Esophagus (tissue), 2 donors: ENCODE measurements around the gene TP73. TPM values are rescaled to one million over a fixed set of nuclear protein-coding genes. Genes with fewer than 3 reads are reported as not detected.

Experiments used
- H3K27ac ChIP-seq, 2 donors: one replicate each; pipeline ENCODE4 v1.5.1; 2013; ENCODE audit warnings: low read depth in 2 of 2, mild to moderate bottlenecking in 2 of 2, inconsistent platforms in 1 of 2, low read length in 1 of 2, moderate library complexity in 1 of 2
- H3K27me3 ChIP-seq, 2 donors: one replicate each; pipeline ENCODE4 v1.6.1; 2013; ENCODE audit warnings: low read length in 2 of 2, control low read depth in 1 of 2, mild to moderate bottlenecking in 1 of 2; ENCODE audit not compliant: insufficient read depth in 2 of 2, control insufficient read depth in 1 of 2
- H3K36me3 ChIP-seq, 2 donors: one replicate each; pipeline ENCODE4 v1.6.1; 2013; ENCODE audit warnings: low read length in 1 of 2; ENCODE audit not compliant: control insufficient read depth in 2 of 2, insufficient read depth in 2 of 2
- H3K4me1 ChIP-seq, 2 donors: one replicate each; pipeline ENCODE4 v1.6.1; 2013; ENCODE audit warnings: low read length in 1 of 2; ENCODE audit not compliant: control insufficient read depth in 2 of 2, insufficient read depth in 2 of 2
- H3K4me3 ChIP-seq, 2 donors: one replicate each; pipeline ENCODE4 v1.5.1; 2013; ENCODE audit warnings: low read length in 2 of 2, mild to moderate bottlenecking in 2 of 2, low read depth in 1 of 2, moderate library complexity in 1 of 2
- H3K9me3 ChIP-seq, 2 donors: one replicate each; pipeline ENCODE4 v1.6.1; 2013; ENCODE audit warnings: mild to moderate bottlenecking in 2 of 2, low read depth in 1 of 2, low read length in 1 of 2, moderate library complexity in 1 of 2; ENCODE audit not compliant: control insufficient read depth in 2 of 2, insufficient read depth in 1 of 2
- WGBS, 2 donors: extraction: QIAGEN DNeasy Blood & Tissue Kit; methylation state at CpG; one replicate each; pipeline ENCODE4 v1.1.7; 2013; 5-methylcytosine and 5-hydroxymethylcytosine counted together
- polyA plus RNA-seq, 2 donors: library from polyadenylated mRNA; stranded (reverse); fragments of 200-250 nt; gene quantifications; one replicate each; pipeline ENCODE4 v1.2.3, GENCODE V29; 2013
- donor health status: healthy with polysubstance abuse.
- donor health status: Bipolar disorder and iron deficiency.

The TP73 gene
- polyA plus RNA-seq, 2 donors = 3.5 to 6.0 TPM

DNA sequence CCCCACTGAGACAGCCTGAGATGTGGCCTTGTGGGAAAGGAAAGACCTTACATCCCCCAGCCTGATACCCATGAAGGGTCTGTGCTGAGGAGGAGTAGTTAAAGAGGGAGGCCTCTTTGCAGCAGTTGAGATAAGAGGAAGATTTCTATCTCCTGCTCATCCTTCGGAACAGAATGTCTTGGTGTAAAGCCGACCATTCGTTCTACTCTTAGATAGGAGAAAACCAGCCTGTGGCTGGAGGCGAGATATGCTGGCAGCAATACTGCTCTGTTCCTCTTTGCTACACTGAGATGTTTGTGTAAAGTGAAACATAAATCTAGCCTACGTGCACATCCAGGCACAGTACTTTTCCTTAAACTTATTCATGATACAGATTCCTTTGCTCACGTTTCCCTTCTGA, 98.4 kb downstream of the TP73 start:
- Histone ChIP-seq H3K27ac (no peak overlapping the region), H3K9me3 (no peaks in the 10 kb centered on the region), H3K36me3 (no peaks in the 10 kb centered on the region), H3K27me3 (no peaks in the 10 kb centered on the region), H3K4me3 (no peak overlapping the region), H3K4me1 (peaks cover 4 to 6% of the 10 kb centered on the region in 2 donors)
- 63 to 72% methylated on average over 6 of the region's 6 CpGs for WGBS, 2 donors

DNA sequence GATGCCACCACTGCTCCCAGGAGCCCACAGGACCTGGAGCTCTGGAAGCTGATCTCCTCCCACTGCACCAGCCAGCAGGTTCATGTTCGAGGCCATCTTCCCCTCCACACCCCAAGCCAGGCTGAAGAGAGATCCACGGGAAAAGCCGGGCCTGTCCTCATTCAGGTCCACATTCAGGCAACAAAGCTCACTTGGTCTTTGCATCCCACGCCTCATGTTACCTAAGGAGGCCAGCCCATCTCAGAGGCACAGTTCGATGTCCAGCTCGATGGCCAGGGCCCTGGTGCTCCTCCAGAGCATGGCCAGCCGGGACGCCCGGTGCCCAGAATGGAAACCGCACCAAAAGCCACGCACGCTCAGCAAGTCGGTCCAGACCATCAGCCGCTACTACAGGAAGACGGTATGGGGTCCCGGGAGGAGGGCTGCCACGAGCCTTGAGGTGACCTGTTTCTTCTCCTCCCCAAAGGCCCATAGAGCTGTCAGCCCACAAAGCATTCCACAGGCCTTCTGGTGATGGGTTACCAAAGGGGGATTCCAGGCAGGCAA, 100.2 kb downstream of the TP73 start, which contains the start of gene CCDC27:
CCDC27 (plus strand) TSS at position 51 of the 546 bp plus-strand sequence; CDS start at position 83, 32 bp downstream.
- no peak within 1 kb of the TSS for H3K27ac ChIP-seq
- H3K36me3 ChIP-seq = no peaks in the 10 kb centered on the region
- 88 to 91% methylated on average over 17 of the region's 17 CpGs for WGBS, 2 donors
- no peak within 1 kb of the TSS for H3K4me3 ChIP-seq
- H3K9me3 ChIP-seq = no peaks in the 10 kb centered on the region
- no peaks in the 10 kb centered on the region for H3K27me3 ChIP-seq
- peaks cover 3 to 4% of the 10 kb centered on the region in 2 donors for H3K4me1 ChIP-seq

DNA sequence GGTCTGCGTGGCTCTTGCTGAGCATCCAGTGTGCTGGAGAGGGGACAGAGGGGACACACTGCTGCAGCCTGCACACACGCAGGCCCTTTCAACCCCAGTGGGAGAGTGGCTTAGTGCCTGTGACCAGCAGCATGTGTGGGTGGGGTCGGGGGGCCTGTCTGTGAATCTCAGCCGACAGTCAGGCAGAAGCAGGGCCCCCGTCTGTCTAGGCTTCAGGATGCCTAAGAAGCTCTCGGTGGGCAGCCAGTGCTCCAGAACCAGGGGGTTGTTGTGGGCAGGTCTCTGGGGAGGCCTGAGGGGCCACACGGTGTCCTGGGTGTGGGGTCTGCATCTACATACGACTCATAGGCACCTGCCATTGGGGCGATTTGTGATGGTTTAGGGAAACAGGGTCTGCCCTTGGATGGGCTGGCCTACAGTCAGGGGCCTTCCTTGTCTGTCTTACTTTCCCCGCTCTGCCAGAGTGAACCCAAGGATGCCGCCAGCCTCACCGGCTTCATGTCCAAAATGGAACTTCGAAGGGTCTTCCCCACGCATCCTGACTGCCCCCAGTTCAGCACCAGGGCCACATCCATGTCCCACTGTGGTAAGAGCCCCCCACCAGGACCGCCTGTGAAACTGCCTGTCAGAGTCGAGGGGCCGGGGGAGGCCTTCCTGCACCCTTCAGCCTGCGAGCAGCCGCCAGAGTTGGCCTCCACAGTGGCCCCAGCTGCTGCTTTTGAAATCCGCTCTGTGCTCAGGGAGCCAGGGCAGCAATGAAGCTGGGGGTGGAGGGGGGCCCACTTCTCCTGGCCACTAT, 101.5 kb downstream of the TP73 start:
- no peaks in the 10 kb centered on the region for H3K9me3 ChIP-seq
- no peaks in the 10 kb centered on the region for H3K4me1 ChIP-seq
- H3K4me3 ChIP-seq = no peak overlapping the region
- 86 to 87% methylated on average over 20 of the region's 20 CpGs for WGBS, 2 donors
- no peak overlapping the region for H3K27ac ChIP-seq
- H3K27me3 ChIP-seq = no peaks in the 10 kb centered on the region
- no peaks in the 10 kb centered on the region for H3K36me3 ChIP-seq

DNA sequence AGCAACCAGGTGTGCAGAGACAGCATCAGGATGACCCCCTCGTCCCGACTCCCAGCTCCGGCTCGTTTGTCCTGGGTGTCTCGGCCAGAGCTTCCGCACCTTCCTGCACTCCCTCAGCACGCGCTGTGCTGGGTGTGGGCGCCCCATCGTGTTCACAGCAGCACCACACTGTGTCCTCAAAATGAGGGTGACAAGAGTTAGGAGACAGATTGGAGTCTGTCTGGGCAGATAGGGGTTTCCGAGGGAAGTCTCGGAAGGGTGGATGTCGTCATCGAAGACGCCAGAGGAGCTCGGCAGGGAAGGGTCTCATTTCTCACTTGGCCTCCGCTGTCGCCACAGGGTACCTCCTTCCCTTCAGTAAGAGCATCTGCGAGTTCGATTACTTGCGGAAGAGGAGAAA, 104.1 kb downstream of the TP73 start:
- H3K27me3 ChIP-seq = no peaks in the 10 kb centered on the region
- no peaks in the 10 kb centered on the region for H3K4me1 ChIP-seq
- 79 to 83% methylated on average over 21 of the region's 21 CpGs for WGBS, 2 donors
- H3K27ac ChIP-seq = no peak overlapping the region
- H3K4me3 ChIP-seq = no peak overlapping the region
- H3K36me3 ChIP-seq = no peaks in the 10 kb centered on the region
- H3K9me3 ChIP-seq = peaks cover 0 to 3% of the 10 kb centered on the region in 2 donors

DNA sequence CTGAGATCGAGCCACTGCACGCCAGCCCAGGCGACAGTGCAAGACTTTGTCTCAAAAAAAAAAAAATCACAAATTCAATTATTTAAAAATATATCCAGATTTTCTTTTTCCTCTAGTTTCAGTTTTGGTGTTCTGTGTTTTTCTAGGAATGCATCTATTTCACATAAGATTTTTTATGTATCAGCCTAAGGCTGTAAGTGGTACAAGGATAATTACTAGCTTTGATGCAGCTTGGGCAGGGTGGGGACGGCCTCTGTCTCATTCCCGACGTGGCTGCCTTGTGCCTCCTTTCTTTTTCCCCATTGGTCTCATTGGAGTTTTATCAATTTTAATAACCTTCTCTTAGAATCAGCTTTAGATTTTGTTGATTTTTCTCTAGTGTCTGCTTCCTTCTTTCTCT, 106.8 kb downstream of the TP73 start:
- H3K4me1 ChIP-seq = no peaks in the 10 kb centered on the region
- no peaks in the 10 kb centered on the region for H3K27me3 ChIP-seq
- no peak overlapping the region for H3K4me3 ChIP-seq
- no peaks in the 10 kb centered on the region for H3K36me3 ChIP-seq
- H3K27ac ChIP-seq = no peak overlapping the region
- H3K9me3 ChIP-seq = peaks cover 0 to 3% of the 10 kb centered on the region in 2 donors
- 75 to 78% methylated on average over 6 of the region's 6 CpGs for WGBS, 2 donors

DNA sequence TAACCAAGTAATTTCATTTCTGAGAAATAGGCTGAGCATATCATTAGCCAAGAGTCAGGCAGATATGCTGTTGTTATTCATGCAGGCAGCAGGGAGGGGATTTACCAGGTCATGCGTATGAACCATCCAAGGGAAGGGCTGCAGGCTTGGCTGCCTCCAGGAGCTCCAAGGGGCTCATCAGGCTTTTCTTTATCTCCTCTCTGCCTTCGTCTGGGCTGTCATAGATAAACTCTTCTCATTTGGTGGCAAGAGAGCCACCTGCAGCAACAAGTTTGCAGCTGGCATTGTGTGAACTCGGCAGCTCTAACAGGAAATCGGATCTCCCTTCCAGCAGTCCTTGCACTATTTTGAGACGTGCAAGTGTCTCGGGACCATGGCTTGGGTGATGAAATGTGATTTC, 107.5 kb downstream of the TP73 start:
- Histone ChIP-seq H3K9me3 (peaks cover 0 to 3% of the 10 kb centered on the region in 2 donors), H3K4me1 (no peaks in the 10 kb centered on the region), H3K36me3 (no peaks in the 10 kb centered on the region), H3K4me3 (no peak overlapping the region), H3K27me3 (no peaks in the 10 kb centered on the region), H3K27ac (no peak overlapping the region)
- WGBS, 2 donors = 49 to 68% methylated on average over 6 of the region's 6 CpGs

DNA sequence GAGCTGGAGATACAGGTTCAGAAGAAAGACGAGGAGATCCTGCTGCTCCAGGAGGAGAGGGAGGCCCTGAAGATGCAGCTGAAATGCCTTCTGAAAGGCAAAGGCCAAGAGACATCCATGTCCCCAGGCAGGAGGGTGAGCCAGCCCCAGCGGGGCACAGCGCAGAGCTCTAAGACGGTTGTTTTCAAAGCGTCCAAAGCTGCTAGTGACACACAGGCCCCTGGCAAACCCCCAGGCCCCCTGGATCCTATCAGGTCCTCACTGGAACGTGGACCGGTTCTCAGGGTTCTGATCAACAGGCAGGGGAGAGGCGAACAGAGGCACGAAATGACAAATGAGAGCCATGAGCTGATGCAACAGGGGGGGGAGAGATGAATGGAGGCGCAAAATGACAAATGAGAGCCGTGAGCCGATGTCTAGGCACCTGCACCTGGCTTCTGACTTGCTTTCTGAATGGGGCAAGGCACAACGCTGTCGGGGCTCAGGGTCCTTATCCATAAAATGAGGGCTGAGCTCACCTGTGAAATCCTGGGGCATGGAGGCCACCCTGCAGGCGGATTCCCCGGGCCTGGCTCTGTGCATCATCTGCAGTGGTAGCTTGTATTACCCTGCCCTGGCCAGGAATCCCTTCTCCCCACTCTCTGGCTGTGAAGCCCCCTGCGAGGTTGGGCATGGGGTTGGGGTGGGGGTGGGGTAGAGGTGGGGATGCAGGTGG, 109.1 kb downstream of the TP73 start:
- H3K27ac ChIP-seq = no peak overlapping the region
- no peaks in the 10 kb centered on the region for H3K4me1 ChIP-seq
- 81 to 83% methylated on average over 17 of the region's 17 CpGs for WGBS, 2 donors
- H3K4me3 ChIP-seq = no peak overlapping the region
- no peaks in the 10 kb centered on the region for H3K27me3 ChIP-seq
- peaks cover 0 to 3% of the 10 kb centered on the region in 2 donors for H3K9me3 ChIP-seq
- H3K36me3 ChIP-seq = no peaks in the 10 kb centered on the region

DNA sequence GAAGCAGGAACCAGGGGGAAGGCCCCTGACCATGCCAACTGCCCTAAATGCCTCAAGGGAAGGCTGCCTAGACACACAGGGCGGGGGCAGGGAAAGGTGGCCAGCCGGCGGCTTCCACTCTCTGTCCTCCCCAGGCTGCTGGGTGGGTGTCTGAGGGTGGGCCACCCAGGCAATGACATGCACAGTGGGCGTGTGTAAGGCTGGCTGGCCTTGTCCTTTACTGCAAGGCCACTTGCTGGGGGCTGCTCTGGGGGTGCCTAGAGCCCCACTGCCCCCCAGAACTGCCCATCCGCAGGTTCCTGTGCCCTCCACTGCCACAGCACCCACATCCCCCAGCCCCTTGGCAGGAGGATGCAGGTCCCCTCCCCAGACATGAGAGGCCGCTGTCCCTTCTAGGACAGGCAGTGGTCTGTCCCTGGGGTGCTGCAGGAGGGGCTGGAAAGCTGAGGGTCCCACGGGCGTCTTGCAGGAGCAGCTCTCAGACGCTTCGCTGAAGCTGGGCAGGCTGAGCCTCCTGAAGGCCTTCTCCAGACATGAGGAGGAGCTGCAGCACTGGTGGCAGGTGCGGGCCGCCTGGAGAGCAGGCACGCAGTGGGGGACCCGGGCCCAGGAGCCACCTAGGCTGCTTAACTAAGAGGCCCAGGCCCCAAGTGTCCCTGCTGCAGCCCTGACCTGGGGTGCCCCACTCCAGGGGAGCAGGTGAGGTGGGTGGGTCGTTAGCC, 110.0 kb downstream of the TP73 start:
- 77 to 80% methylated on average over 14 to 15 of the region's 15 CpGs for WGBS, 2 donors
- peaks cover 0 to 3% of the 10 kb centered on the region in 2 donors for H3K9me3 ChIP-seq
- H3K4me3 ChIP-seq = no peak overlapping the region
- no peaks in the 10 kb centered on the region for H3K36me3 ChIP-seq
- H3K27ac ChIP-seq = no peak overlapping the region
- H3K4me1 ChIP-seq = no peaks in the 10 kb centered on the region
- H3K27me3 ChIP-seq = no peaks in the 10 kb centered on the region

DNA sequence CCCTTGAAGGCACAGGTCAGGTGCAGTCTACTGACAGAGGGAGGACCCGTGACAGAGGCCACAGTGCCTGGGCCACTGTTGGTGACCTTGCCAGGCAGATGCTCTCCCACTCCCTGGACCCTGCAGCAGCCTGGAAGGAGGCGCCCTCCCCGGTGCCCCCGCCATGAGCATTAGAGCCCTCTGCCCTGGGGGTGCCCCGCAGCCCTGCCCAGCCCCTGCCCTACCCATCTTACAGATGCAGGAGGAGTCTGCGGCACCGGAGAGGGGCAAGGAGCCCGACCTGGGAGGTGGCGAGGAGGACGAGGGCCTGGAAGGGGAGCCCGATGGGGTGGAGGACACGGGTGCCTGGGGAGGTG, 110.5 kb downstream of the TP73 start:
- Histone ChIP-seq H3K27me3 (no peaks in the 10 kb centered on the region), H3K27ac (no peak overlapping the region), H3K9me3 (peaks cover 0 to 3% of the 10 kb centered on the region in 2 donors), H3K4me3 (no peak overlapping the region), H3K4me1 (no peaks in the 10 kb centered on the region), H3K36me3 (no peaks in the 10 kb centered on the region)
- 80 to 85% methylated on average over 11 to 12 of the region's 12 CpGs for WGBS, 2 donors
